ENCODE measurements around the gene SH3RF3. TPM values are rescaled to one million over a fixed set of nuclear protein-coding genes. Genes with fewer than 3 reads are reported as not detected.

The SH3RF3 gene
- total RNA-seq, 1 experiment from 2014 or later, result 21.7 TPM

- intact Hi-C loops (cut with micrococcal nuclease), result no loop called here
- Mint-ChIP-seq H3K36me3 (ENCODE audit: insufficient read depth, unreplicated experiment) (no peaks in the 10 kb centered on the region), H3K4me1 (ENCODE audit: insufficient read depth, unreplicated experiment) (peaks cover 30% of the 10 kb centered on the region), H3K27ac (ENCODE audit: low read depth, unreplicated experiment) (no peak overlapping the region), H3K27me3 (ENCODE audit: insufficient read depth, unreplicated experiment) (no peaks in the 10 kb centered on the region), H3K4me3 (ENCODE audit: unreplicated experiment) (no peak overlapping the region), H3K9me3 (ENCODE audit: unreplicated experiment) (no peaks in the 10 kb centered on the region)
- no TSS peak for BruUV-seq (replicated peaks)
- CTCF ChIA-PET, result no interaction called here
- no peak for DNase-seq (ENCODE audit: unreplicated experiment)
- TF ChIP-seq CTCF (IDR thresholded peaks at IDR 0.05; ENCODE audit: unreplicated experiment), result no peak
- POLR2A ChIA-PET, result interaction anchor here (0.6 kb wide), 1 partner anchor 280 kb away, joined by 3 read pairs; no protein-coding TSS in a partner anchor
Measured at GRCh38 chr2:109234355-109234754, 105.3 kb downstream of the SH3RF3 start.

GRCh38 chr2:109236147-109236546, 107.1 kb downstream of the SH3RF3 start:
- no peak for DNase-seq (ENCODE audit: unreplicated experiment)
- Mint-ChIP-seq H3K9me3 (ENCODE audit: unreplicated experiment) (no peaks in the 10 kb centered on the region), H3K4me1 (ENCODE audit: insufficient read depth, unreplicated experiment) (peaks cover 34% of the 10 kb centered on the region), H3K36me3 (ENCODE audit: insufficient read depth, unreplicated experiment) (no peaks in the 10 kb centered on the region), H3K27me3 (ENCODE audit: insufficient read depth, unreplicated experiment) (no peaks in the 10 kb centered on the region), H3K4me3 (ENCODE audit: unreplicated experiment) (no peak overlapping the region), H3K27ac (ENCODE audit: low read depth, unreplicated experiment) (no peak overlapping the region)
- ChIA-PET POLR2A (interaction anchor here (1.3 kb wide), 1 partner anchor 12 kb away, joined by 3 read pairs; no protein-coding TSS in a partner anchor), CTCF (interaction anchor here (0.7 kb wide), 1 partner anchor 11 kb away, joined by 3 read pairs; no protein-coding TSS in a partner anchor)
- BruUV-seq (replicated peaks), result no TSS peak
- TF ChIP-seq CTCF (IDR thresholded peaks at IDR 0.05; ENCODE audit: unreplicated experiment), result no peak
- intact Hi-C loops (cut with micrococcal nuclease), result no loop called here

- no peak for DNase-seq (ENCODE audit: unreplicated experiment)
- peaks cover 49% of the 10 kb centered on the region for H3K4me1 Mint-ChIP-seq (ENCODE audit: insufficient read depth, unreplicated experiment)
- H3K4me3 Mint-ChIP-seq (ENCODE audit: unreplicated experiment), result no peak overlapping the region
- H3K27ac Mint-ChIP-seq (ENCODE audit: low read depth, unreplicated experiment), result peak overlapping the region; percentile 70
- TF ChIP-seq CTCF (IDR thresholded peaks at IDR 0.05; ENCODE audit: unreplicated experiment), result no peak
- no peaks in the 10 kb centered on the region for H3K36me3 Mint-ChIP-seq (ENCODE audit: insufficient read depth, unreplicated experiment)
- POLR2A ChIA-PET, result interaction anchor here (1.0 to 2.1 kb wide), 6 partner anchors 9 to 111 kb away, joined by 3 to 8 read pairs (median 4); no protein-coding TSS in a partner anchor
- H3K27me3 Mint-ChIP-seq (ENCODE audit: insufficient read depth, unreplicated experiment), result no peaks in the 10 kb centered on the region
- CTCF ChIA-PET, result interaction anchor here (0.6 to 1.1 kb wide), 4 partner anchors 13 to 269 kb away, joined by 3 to 4 read pairs (median 3); no protein-coding TSS in a partner anchor
- H3K9me3 Mint-ChIP-seq (ENCODE audit: unreplicated experiment), result no peaks in the 10 kb centered on the region
- BruUV-seq (replicated peaks), result no TSS peak
- intact Hi-C loops (cut with micrococcal nuclease), result loop anchor here (1.0 kb wide), 1 partner anchor 23 kb away; no protein-coding TSS in a partner anchor
Measured at GRCh38 chr2:109237792-109238191, 108.8 kb downstream of the SH3RF3 start.

GRCh38 chr2:109238580-109238979, 109.6 kb downstream of the SH3RF3 start:
- intact Hi-C loops (cut with micrococcal nuclease), result loop anchor here (1.0 kb wide), 1 partner anchor 24 kb away; no protein-coding TSS in a partner anchor
- ChIA-PET POLR2A (interaction anchor here (1.0 to 4.3 kb wide), 10 partner anchors 10 to 258 kb away, joined by 3 to 22 read pairs (median 4); no protein-coding TSS in a partner anchor), CTCF (interaction anchor here (0.7 to 1.5 kb wide), 5 partner anchors 67 to 272 kb away, joined by 3 to 8 read pairs (median 4); partner anchors contain the start of gene SH3RF3)
- Mint-ChIP-seq H3K36me3 (ENCODE audit: insufficient read depth, unreplicated experiment) (no peaks in the 10 kb centered on the region), H3K27ac (ENCODE audit: low read depth, unreplicated experiment) (peak overlapping the region; percentile 70), H3K9me3 (ENCODE audit: unreplicated experiment) (no peaks in the 10 kb centered on the region), H3K27me3 (ENCODE audit: insufficient read depth, unreplicated experiment) (no peaks in the 10 kb centered on the region), H3K4me3 (ENCODE audit: unreplicated experiment) (peak overlapping the region; percentile 16), H3K4me1 (ENCODE audit: insufficient read depth, unreplicated experiment) (peaks cover 57% of the 10 kb centered on the region)
- peak; percentile 97 for DNase-seq (ENCODE audit: unreplicated experiment)
- no TSS peak for BruUV-seq (replicated peaks)
- no peak for TF ChIP-seq CTCF (IDR thresholded peaks at IDR 0.05; ENCODE audit: unreplicated experiment)
